ENCODE data around the gene KBTBD4.

DNA sequence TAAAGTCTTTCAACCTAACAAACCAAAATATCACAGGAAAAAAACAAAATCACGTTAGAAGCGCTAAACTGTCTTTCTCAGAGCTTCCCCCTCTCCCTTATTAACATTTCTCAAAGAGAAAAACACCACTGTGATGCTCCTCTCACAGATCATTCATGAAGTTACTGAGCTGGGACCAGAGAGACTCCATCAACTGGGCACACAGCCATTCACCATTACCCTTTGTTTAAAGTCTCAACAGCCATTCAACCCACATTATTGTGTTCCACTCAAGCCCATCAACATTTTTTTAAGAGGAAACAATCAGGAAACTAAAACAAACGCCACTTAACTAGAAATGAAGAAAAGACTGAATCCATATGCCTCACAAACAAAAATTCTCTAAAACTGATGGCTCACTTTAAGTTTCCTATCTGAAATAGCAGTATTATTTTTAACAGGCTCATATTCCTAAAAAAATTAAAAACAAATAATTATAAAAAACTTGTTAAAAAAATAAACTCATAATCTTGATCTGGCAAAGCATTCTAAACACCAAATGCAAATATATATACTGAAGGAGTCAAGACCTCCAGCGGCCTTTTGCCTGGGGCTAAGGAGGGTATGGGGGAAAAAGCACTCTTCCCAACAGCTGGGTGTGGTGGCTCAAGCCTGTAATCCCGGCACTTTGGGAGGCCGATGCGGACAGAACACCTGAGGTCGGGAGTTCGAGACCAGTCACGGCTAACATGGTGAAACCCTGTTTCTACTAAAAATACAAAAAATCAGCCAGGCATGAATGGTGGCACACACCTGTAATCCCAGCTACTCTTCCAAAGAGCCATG, 39.8 kb downstream of the KBTBD4 start:
- TF ChIP-seq TEAD4 (CRISPR knock-in tag; IDR thresholded peaks at IDR 0.05): no peak
- TF ChIP-seq, protein P1, sequence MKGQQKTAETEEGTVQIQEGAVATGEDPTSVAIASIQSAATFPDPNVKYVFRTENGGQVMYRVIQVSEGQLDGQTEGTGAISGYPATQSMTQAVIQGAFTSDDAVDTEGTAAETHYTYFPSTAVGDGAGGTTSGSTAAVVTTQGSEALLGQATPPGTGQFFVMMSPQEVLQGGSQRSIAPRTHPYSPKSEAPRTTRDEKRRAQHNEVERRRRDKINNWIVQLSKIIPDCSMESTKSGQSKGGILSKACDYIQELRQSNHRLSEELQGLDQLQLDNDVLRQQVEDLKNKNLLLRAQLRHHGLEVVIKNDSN (CRISPR knock-in tag; IDR thresholded peaks at IDR 0.05): no peak
- TF ChIP-seq, protein P2, sequence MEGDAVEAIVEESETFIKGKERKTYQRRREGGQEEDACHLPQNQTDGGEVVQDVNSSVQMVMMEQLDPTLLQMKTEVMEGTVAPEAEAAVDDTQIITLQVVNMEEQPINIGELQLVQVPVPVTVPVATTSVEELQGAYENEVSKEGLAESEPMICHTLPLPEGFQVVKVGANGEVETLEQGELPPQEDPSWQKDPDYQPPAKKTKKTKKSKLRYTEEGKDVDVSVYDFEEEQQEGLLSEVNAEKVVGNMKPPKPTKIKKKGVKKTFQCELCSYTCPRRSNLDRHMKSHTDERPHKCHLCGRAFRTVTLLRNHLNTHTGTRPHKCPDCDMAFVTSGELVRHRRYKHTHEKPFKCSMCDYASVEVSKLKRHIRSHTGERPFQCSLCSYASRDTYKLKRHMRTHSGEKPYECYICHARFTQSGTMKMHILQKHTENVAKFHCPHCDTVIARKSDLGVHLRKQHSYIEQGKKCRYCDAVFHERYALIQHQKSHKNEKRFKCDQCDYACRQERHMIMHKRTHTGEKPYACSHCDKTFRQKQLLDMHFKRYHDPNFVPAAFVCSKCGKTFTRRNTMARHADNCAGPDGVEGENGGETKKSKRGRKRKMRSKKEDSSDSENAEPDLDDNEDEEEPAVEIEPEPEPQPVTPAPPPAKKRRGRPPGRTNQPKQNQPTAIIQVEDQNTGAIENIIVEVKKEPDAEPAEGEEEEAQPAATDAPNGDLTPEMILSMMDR (IDR thresholded peaks at IDR 0.05): no peak
- TF ChIP-seq, protein P3, sequence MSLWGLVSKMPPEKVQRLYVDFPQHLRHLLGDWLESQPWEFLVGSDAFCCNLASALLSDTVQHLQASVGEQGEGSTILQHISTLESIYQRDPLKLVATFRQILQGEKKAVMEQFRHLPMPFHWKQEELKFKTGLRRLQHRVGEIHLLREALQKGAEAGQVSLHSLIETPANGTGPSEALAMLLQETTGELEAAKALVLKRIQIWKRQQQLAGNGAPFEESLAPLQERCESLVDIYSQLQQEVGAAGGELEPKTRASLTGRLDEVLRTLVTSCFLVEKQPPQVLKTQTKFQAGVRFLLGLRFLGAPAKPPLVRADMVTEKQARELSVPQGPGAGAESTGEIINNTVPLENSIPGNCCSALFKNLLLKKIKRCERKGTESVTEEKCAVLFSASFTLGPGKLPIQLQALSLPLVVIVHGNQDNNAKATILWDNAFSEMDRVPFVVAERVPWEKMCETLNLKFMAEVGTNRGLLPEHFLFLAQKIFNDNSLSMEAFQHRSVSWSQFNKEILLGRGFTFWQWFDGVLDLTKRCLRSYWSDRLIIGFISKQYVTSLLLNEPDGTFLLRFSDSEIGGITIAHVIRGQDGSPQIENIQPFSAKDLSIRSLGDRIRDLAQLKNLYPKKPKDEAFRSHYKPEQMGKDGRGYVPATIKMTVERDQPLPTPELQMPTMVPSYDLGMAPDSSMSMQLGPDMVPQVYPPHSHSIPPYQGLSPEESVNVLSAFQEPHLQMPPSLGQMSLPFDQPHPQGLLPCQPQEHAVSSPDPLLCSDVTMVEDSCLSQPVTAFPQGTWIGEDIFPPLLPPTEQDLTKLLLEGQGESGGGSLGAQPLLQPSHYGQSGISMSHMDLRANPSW (CRISPR knock-in tag; conservative IDR thresholded peaks at IDR 0.05; ENCODE audit: low read depth): no peak
- TF ChIP-seq, protein P4, sequence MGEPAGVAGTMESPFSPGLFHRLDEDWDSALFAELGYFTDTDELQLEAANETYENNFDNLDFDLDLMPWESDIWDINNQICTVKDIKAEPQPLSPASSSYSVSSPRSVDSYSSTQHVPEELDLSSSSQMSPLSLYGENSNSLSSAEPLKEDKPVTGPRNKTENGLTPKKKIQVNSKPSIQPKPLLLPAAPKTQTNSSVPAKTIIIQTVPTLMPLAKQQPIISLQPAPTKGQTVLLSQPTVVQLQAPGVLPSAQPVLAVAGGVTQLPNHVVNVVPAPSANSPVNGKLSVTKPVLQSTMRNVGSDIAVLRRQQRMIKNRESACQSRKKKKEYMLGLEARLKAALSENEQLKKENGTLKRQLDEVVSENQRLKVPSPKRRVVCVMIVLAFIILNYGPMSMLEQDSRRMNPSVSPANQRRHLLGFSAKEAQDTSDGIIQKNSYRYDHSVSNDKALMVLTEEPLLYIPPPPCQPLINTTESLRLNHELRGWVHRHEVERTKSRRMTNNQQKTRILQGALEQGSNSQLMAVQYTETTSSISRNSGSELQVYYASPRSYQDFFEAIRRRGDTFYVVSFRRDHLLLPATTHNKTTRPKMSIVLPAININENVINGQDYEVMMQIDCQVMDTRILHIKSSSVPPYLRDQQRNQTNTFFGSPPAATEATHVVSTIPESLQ (CRISPR knock-in tag; IDR thresholded peaks at IDR 0.05): no peak
- TF ChIP-seq TP53 (CRISPR knock-in tag; IDR thresholded peaks at IDR 0.05): no peak

Data from WTC11 (cell line).